Measurements from ENCODE around the gene SNAPC2.
A peak's percentile ranks its signal among the peaks of the same experiment; 100 is the strongest.
"Not testable (repeated sequence)": the region's sequence is repeated elsewhere in the genome, so short reads cannot be mapped to it uniquely, and the experiment has no call there.

Gene SNAPC2

DNA sequence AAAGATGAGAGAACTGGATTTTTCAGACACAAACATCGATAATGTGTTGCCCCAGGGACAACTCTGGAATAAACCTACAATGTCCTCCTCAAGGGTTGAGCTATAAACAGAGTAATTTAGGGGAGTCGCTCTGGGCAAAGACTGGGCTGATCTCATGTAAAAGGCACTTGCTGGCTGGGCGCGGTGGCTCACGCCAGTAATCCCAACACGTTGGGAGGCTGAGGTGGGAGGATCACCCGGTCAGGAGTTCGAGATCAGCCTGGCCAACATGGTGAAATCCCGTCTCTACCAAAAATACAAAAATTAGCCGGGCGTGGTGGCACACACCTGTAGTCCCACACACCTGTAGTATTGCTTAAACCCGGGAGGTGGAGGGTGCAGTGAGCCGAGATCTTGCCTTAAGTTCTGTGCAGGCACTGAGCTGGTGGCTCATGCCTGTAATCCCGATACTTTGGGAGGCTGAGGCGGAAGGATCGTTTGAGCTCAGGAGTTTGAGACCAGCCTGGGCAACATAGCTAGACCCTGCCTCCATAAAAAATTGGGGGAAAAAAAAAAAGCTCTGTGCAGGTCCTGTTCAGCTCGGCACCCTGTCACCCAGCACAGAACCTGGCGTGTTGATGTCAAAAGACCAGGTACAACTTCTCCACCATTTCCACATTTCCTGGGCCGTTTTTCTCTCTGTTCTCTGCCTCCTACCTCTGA, 21.9 kb downstream of the SNAPC2 start:
- no peak for DNase-seq

- no peak for DNase-seq
Observed at GRCh38 chr19:7942981-7943443, 22.9 kb downstream of the SNAPC2 start.

- peak; percentile 99 for DNase-seq
Observed at GRCh38 chr19:7943444-7944176, 23.5 kb downstream of the SNAPC2 start, which contains the start of gene TIMM44. TSS of gene TIMM44 (minus strand) at chr19:7943666. CDS start at chr19:7943651, 15 bp downstream.

- DNase-seq, result peak; percentile 71 to 77
Observed at GRCh38 chr19:7944177-7944761, 24.1 kb downstream of the SNAPC2 start.

GRCh38 chr19:7947939-7948338, 27.8 kb downstream of the SNAPC2 start:
- no peak for DNase-seq

DNA sequence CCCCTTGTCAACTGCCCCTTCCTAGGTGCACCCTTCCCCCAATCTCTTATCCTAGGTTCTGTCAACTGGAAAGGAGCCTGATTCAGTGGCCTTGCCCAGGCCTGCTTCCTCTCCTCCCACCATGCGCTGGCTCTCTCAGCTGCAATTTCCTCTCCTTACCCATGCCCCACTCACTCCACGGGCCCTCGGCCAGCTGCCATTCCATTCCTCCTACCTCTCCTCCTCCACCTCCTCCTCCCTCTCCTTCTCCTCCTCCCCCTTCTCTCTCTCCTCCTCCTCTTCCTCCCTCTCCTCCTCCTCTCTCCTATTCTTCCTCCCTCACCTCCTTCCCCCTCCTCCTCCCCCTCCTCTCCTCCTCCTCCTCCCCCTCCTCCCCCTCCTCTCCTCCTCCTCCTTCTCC, 32.9 kb downstream of the SNAPC2 start:
- DNase-seq, result no peak

- no peak for DNase-seq
Observed at GRCh38 chr19:7953576-7953975, 33.4 kb downstream of the SNAPC2 start.

GRCh38 chr19:7955696-7956095, 35.6 kb downstream of the SNAPC2 start:
- no peak for DNase-seq

- DNase-seq, result no peak
Observed at GRCh38 chr19:7959211-7959610, 39.1 kb downstream of the SNAPC2 start.

GRCh38 chr19:7961082-7961481, 40.9 kb downstream of the SNAPC2 start:
- DNase-seq, result not testable (repeated sequence)

- no peak for DNase-seq
Observed at GRCh38 chr19:7961920-7962626, 41.9 kb downstream of the SNAPC2 start.

DNA sequence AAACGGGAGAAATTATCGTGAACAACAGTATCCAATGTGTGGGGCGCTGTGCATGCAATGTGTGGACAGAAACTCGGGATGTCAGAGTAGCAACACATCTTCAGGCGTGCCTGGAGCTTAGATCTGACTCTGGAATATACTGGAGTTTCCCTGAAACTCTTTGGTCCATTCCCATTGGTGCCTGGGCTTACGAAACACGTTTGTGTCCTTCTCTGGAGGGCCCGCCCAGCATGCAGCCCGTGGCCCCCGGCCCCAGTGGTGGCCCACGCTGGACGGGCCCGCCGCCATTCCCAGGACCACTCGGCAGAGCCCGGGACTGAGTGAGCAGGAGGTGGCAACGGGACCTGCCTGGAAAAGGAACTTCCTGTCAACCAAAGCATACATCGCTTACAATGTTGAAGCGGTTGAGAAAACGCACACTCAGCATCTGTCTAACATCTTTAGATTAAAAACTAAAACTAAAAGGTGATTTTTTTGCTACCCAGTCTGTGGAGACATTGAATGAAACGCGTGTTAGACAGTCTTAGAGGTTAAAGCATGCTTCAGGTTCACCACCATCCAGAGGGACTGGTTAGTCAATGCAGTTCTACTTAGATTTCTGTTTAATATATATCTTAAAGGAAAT, 42.6 kb downstream of the SNAPC2 start:
- no peak for DNase-seq

GRCh38 chr19:7963566-7963965, 43.4 kb downstream of the SNAPC2 start:
- no peak for DNase-seq

- DNase-seq, result no peak
Observed at GRCh38 chr19:7965259-7965841, 45.2 kb downstream of the SNAPC2 start.

DNA sequence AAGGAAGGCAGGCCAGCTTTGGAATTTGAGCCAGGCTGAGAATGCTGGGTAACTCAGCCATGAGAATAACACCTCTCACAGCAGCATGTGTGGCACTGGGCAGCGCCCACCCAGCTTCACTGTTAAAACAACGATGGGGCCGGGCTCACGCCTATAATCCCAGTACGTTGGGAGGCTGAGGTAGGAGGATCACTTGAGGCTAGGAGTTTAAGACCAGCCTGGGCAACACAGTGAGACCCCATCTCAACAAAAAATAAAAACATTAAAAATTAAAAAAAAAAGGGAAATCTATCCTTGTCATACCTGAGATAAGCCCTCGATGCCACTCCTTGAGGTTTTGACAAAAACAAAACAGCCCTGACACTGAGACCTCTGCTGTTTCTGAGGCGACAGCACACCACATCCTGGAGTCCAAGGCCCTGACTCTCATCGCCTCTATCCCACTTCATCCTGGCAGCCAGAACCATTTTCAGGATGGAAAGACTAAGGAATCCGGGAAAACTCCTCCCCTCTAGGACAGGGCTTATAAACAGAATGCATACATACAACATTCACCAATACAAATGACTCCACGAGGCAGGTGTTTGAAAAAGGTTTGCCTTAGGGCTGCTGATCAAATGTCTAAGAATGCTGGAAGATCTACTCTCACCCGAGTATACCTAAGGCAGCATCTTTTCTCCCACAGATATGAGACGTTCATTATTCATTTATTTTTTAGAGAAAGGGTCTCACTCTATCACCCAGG, 46.0 kb downstream of the SNAPC2 start:
- DNase-seq, result no peak

- no peak for DNase-seq
Observed at GRCh38 chr19:7968008-7968795, 48.1 kb downstream of the SNAPC2 start.

DNA sequence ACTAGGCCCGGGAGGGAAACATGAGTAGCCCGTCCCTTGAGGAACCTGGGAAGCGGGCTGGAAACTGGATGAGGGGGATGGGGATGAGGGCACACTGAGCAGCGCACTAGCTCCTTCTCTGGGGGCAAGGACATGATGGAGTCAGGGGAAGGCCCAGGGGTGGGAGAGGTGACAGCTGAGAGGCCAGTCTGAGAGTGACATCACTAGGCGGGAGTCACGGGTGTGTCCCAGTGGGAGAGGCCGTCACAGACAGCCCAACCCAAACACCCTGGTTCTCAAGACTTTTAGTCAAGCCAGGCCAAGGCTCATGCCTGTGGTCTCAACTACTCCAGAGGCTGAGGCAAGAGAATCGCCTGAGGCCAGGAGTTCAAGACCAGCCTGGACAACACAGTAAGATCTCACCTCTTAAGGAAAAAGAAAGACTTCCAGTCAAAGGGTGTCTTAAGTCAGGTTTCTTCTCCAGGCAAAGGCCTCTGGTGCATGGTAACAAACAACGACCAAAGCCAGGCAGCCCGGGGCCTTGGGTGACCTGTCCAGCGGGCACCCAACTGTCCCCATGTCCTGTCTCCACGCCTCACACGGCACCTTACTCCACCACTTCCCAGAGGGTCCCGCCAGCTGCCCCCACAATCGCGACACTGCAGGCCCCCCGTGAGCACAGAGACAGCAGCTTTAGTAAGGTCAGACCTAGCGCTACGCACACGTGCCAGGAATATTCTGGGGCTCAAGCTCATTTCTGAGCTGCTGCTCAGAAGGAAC, 48.8 kb downstream of the SNAPC2 start:
- no peak for DNase-seq

GRCh38 chr19:7969555-7969939, 49.4 kb downstream of the SNAPC2 start:
- no peak for DNase-seq

GRCh38 chr19:7970716-7971448, 50.7 kb downstream of the SNAPC2 start:
- DNase-seq, result peak in 1 of 2 donors; percentile 3

All from hippocampal formation (tissue), 2 donors.